K562 (cell line): Measurements from ENCODE around the gene RPL22L1. TPM values are rescaled to one million over a fixed set of nuclear protein-coding genes. Genes with fewer than 3 reads are reported as not detected.

ENCODE experiments used
- ATAC-seq: fragments of 200-7000 bp; cut with Tn5 transposase; 3 replicates; pipeline ENCODE4 v1.9.1; 2020; ENCODE audit warnings: moderate library complexity
- BruUV-seq: library from RNA; stranded (reverse); fragments of 400-500 nt; replicated peaks from 2 replicates; lab custom pipeline; 2021; lab: Mats Ljungman, UMichigan
- CTCF ChIA-PET: fragments of 300-600 bp; formaldehyde crosslinking; extraction: SDS; loops from one replicate; lab custom pipeline; 2021; ENCODE audit warnings: low intra/inter-chr PET ratio; lab: Yijun Ruan, JAX
- POLR2A ChIA-PET: fragments of 300-600, 350-650 bp; sonication (Branson Sonifier 250); formaldehyde crosslinking; extraction: SDS; loops from one replicate; lab custom pipeline; 2021; ENCODE audit warnings: antibody characterized with exemption, inconsistent platforms; lab: Yijun Ruan, JAX
- DNase-seq, 4 experiments: peaks; one replicate each; pipeline versions ENCODE4 v3.0.0 to v3.0.0-alpha.2; 2011 to 2018; ENCODE audit warnings: low spot score in 3 of 4, mixed read lengths in 3 of 4; ENCODE audit errors: extremely low read depth in 1 of 4
- FAIRE-seq: peaks from 2 replicates; lab custom pipeline; 2011; peaks lifted over from hg19 to GRCh38; lab: Jason Lieb, UNC
- H2AFZ ChIP-seq: 2 replicates; pipeline ENCODE4 v1.6.0; 2011; ENCODE audit warnings: low read depth, low read length, control low read depth, inconsistent platforms
- H3K27ac ChIP-seq: fragments of 200-600 bp; 3 replicates; pipeline ENCODE4 v1.8.0; 2011; ENCODE audit warnings: low read depth, mild to moderate bottlenecking, control low read depth, inconsistent platforms, low read length, moderate library complexity, mixed read lengths; ENCODE audit errors: extremely low read depth
- H3K27me3 ChIP-seq, 2 experiments: fragments of 300-600 bp in 1 of 2; 2 replicates in 1 of 2; 3 replicates in 1 of 2; pipeline versions ENCODE4 v1.6.0 to v1.8.0; 2011; ENCODE audit warnings: inconsistent platforms in 2 of 2, low read length in 2 of 2, mild to moderate bottlenecking in 1 of 2, mixed read lengths in 1 of 2, moderate library complexity in 1 of 2; ENCODE audit not compliant: control insufficient read depth in 2 of 2, insufficient read depth in 2 of 2
- H3K36me3 ChIP-seq: fragments of 300-600 bp; 3 replicates; pipeline ENCODE4 v1.8.0; 2011; ENCODE audit warnings: mild to moderate bottlenecking, low read length, inconsistent platforms; ENCODE audit not compliant: control insufficient read depth, insufficient read depth
- H3K4me1 ChIP-seq, 2 experiments: fragments of 200-600 bp in 1 of 2; replicated peaks in 1 of 2; 2 replicates in 1 of 2; 3 replicates in 1 of 2; pipeline versions ENCODE4 v1.5.1 to v1.8.0; 2011; ENCODE audit warnings: inconsistent platforms in 2 of 2, low read length in 2 of 2, mild to moderate bottlenecking in 1 of 2, mixed read lengths in 1 of 2, moderate library complexity in 1 of 2; ENCODE audit not compliant: control insufficient read depth in 2 of 2, insufficient read depth in 2 of 2
- H3K4me2 ChIP-seq: 2 replicates; pipeline ENCODE4 v1.6.1; 2011; ENCODE audit warnings: low read length, control low read depth, inconsistent platforms, mixed read lengths; ENCODE audit not compliant: insufficient read depth
- H3K4me3 ChIP-seq: fragments of 200-600 bp; sonication (generic), shearing (Covaris generic); 2 replicates; pipeline ENCODE4 v1.5.1; 2016; ENCODE audit warnings: control low read depth, inconsistent platforms
- H3K79me2 ChIP-seq: fragments of 200-600 bp; 3 replicates; pipeline ENCODE4 v1.8.0; 2011; ENCODE audit warnings: low read length, inconsistent platforms; ENCODE audit not compliant: control insufficient read depth, insufficient read depth
- H3K9ac ChIP-seq, 2 experiments: 2 replicates each; pipeline versions ENCODE4 v1.6.0 to v1.6.1; 2011; ENCODE audit warnings: low read depth in 2 of 2, low read length in 2 of 2, control low read depth in 1 of 2, inconsistent platforms in 1 of 2, mild to moderate bottlenecking in 1 of 2, mixed read lengths in 1 of 2; ENCODE audit not compliant: insufficient read depth in 1 of 2
- H3K9me1 ChIP-seq: one replicate; pipeline ENCODE4 v1.6.0; 2011; ENCODE audit warnings: inconsistent platforms, mild to moderate bottlenecking, low read length, moderate library complexity; ENCODE audit not compliant: control insufficient read depth, insufficient read depth
- H3K9me3 ChIP-seq: replicated peaks from 2 replicates; pipeline ENCODE4 v1.5.1; 2011; ENCODE audit warnings: low read depth, low read length, inconsistent platforms; ENCODE audit not compliant: control insufficient read depth, insufficient read depth
- H4K20me1 ChIP-seq: replicated peaks from 2 replicates; pipeline ENCODE4 v1.6.1; 2011; ENCODE audit warnings: low read length, inconsistent platforms, mixed read lengths; ENCODE audit not compliant: control insufficient read depth, insufficient read depth
- ETV1 ChIP-seq: fragments of 450-650 bp; conservative IDR thresholded peaks from 2 replicates; pipeline ENCODE4 v1.6.1; 2016; ENCODE audit warnings: missing genetic modification characterization, control low read depth, low read depth, missing compliant biosample characterization
- POLR2A ChIP-seq: fragments of 450-650 bp; conservative IDR thresholded peaks from 2 replicates; pipeline ENCODE4 v1.6.1; 2016
- SPI1 ChIP-seq: IDR thresholded peaks from 2 replicates; pipeline ENCODE4 v1.6.1; 2011; ENCODE audit warnings: low read depth, low read length, control low read depth, borderline replicate concordance
- SUPT5H ChIP-seq: fragments of 450-650 bp; IDR thresholded peaks from 2 replicates; pipeline ENCODE4 v1.6.1; 2016
- TGIF2 ChIP-seq: sonication (generic); formaldehyde crosslinking; IDR thresholded peaks from 2 replicates; pipeline ENCODE4 v1.8.1; 2022; ENCODE audit warnings: mild to moderate bottlenecking, missing genetic modification reagents, moderate library complexity
- ZC3H4 ChIP-seq: sonication (generic); formaldehyde crosslinking; IDR thresholded peaks from 2 replicates; pipeline ENCODE4 v1.9.0; 2021; ENCODE audit warnings: missing genetic modification reagents, borderline replicate concordance
- ZNF780A ChIP-seq: fragments of 250-450 bp; sonication (Bioruptor Pico); IDR thresholded peaks from 2 replicates; pipeline ENCODE4 v1.5.0; 2021; ENCODE audit warnings: mild to moderate bottlenecking
- WGBS: fragments of 100-300 bp; shearing (Covaris generic); methylation state at CpG from one replicate; pipeline ENCODE4 v1.1.6; 2016; ENCODE audit warnings: low coverage, mixed read lengths; ENCODE audit not compliant: insufficient coverage; ENCODE audit errors: missing lambda C conversion rate; 5-methylcytosine and 5-hydroxymethylcytosine counted together
- in situ Hi-C: fragments of 300-500 bp; cut with MboI; formaldehyde crosslinking; loops from 4 replicates; pipeline ENCODE4 v1.15.0; 2018; ENCODE audit warnings: inconsistent platforms, mixed read lengths
- intact Hi-C: fragments of 100-400 bp; cut with micrococcal nuclease; formaldehyde crosslinking; loops from 2 replicates; pipeline ENCODE4 v1.14.2; 2022
- polyA plus RNA-seq, 8 experiments: library from polyadenylated mRNA; depleted of rRNA in 4 of 8; stranded (reverse) in 5 of 8; unstranded in 3 of 8; fragments of >200 nt; fragmentation: Nextera tagmentation in 2 of 8; fragmentation: Illumina TruSeq in 1 of 8; extraction: Ambion mirVana in 2 of 8; extraction: Trizol in 1 of 8; gene quantifications; 2 replicates each; pipeline versions ENCODE4 v1.2.1 to v1.2.3, GENCODE V29; 2011 to 2014; ENCODE audit warnings: inconsistent platforms in 1 of 8, missing spikeins in 1 of 8
- total RNA-seq, 7 experiments: library from RNA; depleted of rRNA in 6 of 7; stranded (reverse); fragments of >200 nt in 6 of 7; fragmentation: Illumina TruSeq in 2 of 7; extraction: Trizol in 2 of 7; gene quantifications; 2 replicates each; pipeline versions ENCODE4 v1.2.1 to v1.2.3, GENCODE V29; 2011 to 2021; ENCODE audit warnings: low replicate concordance in 1 of 7
- TF ChIP-seq, protein P1 (sequence below): fragments of 450-650 bp; IDR thresholded peaks from 2 replicates; pipeline ENCODE4 v1.6.1; 2018; ENCODE audit not compliant: partially characterized antibody
- TF ChIP-seq, protein P2 (sequence below): fragments of 450-650 bp; formaldehyde crosslinking; conservative IDR thresholded peaks from 2 replicates; pipeline ENCODE4 v1.4.0; 2022; ENCODE audit warnings: mild to moderate bottlenecking, missing genetic modification characterization
- TF ChIP-seq, protein P3 (sequence below), 2 experiments: fragments of 450-650 bp in 1 of 2; IDR thresholded peaks; 2 replicates each; pipeline ENCODE4 v1.6.1; 2011 to 2017; ENCODE audit warnings: low read depth in 2 of 2, antibody characterized with exemption in 1 of 2, borderline replicate concordance in 1 of 2, low read length in 1 of 2, mild to moderate bottlenecking in 1 of 2, mixed read lengths in 1 of 2; ENCODE audit not compliant: control insufficient read depth in 1 of 2

The RPL22L1 gene
- total and polyA plus RNA-seq, 9 of the 15 experiments (the other 6 are each of a cell fraction or from before 2014, with no cell fraction given), result 53.9 to 198 (median 108) TPM

DNA sequence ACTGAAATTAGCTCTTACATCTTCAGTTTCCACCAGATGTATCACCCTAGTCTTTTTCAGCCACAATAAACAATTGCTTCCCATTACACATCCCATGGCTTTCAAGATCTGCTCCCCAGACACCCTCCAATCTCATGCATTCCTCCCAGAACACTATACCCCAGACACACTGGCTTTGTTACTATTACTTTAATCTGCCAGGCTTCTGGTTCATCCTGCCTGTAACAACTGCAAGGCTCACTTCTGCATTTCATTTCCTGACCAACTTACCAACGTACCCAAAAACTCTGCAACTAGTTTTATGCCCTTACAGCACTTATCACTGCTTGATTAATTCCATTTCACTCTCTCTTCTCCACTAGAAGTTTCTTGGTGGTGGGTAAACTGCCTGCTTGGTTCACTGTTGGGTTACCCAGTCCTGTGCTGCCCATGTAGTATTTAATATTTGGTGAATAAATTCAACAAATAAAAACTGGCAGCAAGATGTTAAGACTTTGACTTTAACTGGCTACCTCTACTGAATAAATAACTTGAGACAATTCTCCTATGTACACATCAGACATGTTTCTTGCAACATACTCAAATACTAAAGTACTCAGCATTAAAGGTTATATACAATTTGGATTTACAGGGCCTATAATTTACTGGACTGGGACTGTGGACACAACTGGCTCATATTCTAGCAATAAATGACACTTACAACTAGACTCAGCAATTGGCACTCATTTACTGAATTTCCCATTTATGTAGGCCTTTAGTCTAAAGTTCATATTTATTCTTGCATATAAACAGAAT lies 2.7 kb downstream of the RPL22L1 start:
- in situ Hi-C loops, result no loop called here
- no peak overlapping the region for H2AFZ ChIP-seq
- no peaks in the 10 kb centered on the region for H3K27me3 ChIP-seq
- H4K20me1 ChIP-seq, result peaks cover 9% of the 10 kb centered on the region
- H3K9me3 ChIP-seq, result no peaks in the 10 kb centered on the region
- 6% methylated on average over 1 of the region's 1 CpG for WGBS
- peaks cover 3 to 18% of the 10 kb centered on the region in 2 experiments; a peak in 3 of 5 replicates for H3K4me1 ChIP-seq
- peak overlapping the region in 1 of 2 experiments; percentile 98; a peak in 2 of 4 replicates for H3K9ac ChIP-seq
- intact Hi-C loops, result loop anchor here (10.0 kb wide), 1 partner anchor 87 kb away; no protein-coding TSS in a partner anchor
- peaks cover 37% of the 10 kb centered on the region for H3K36me3 ChIP-seq
- peak overlapping the region; percentile 66 for H3K4me3 ChIP-seq
- no TSS peak for BruUV-seq
- no peaks in the 10 kb centered on the region for H3K9me1 ChIP-seq
- POLR2A ChIA-PET, result interaction anchor here (1.6 to 4.2 kb wide), 3 partner anchors 13 to 453 kb away, joined by 3 to 43 read pairs (median 8); no protein-coding TSS in a partner anchor
- H3K4me2 ChIP-seq, result peak overlapping the region; percentile 64
- H3K79me2 ChIP-seq, result peaks cover 43% of the 10 kb centered on the region
- ATAC-seq (no peak), DNase-seq (no peak), FAIRE-seq (no peak)
- CTCF ChIA-PET, result no interaction called here
- H3K27ac ChIP-seq, result peak overlapping the region; percentile 96; the same call in 1 of the 3 replicates
- TF ChIP-seq POLR2A (peak; percentile 52; the same call in 1 of the 2 replicates), ETV1 (tag) (no peak), SUPT5H (peak; percentile 49), TGIF2 (CRISPR knock-in tag) (no peak), ZNF780A (CRISPR knock-in tag) (no peak), SPI1 (peak; percentile 34; the same call in 1 of the 2 replicates), ZC3H4 (no peak)
- TF ChIP-seq, protein P1, sequence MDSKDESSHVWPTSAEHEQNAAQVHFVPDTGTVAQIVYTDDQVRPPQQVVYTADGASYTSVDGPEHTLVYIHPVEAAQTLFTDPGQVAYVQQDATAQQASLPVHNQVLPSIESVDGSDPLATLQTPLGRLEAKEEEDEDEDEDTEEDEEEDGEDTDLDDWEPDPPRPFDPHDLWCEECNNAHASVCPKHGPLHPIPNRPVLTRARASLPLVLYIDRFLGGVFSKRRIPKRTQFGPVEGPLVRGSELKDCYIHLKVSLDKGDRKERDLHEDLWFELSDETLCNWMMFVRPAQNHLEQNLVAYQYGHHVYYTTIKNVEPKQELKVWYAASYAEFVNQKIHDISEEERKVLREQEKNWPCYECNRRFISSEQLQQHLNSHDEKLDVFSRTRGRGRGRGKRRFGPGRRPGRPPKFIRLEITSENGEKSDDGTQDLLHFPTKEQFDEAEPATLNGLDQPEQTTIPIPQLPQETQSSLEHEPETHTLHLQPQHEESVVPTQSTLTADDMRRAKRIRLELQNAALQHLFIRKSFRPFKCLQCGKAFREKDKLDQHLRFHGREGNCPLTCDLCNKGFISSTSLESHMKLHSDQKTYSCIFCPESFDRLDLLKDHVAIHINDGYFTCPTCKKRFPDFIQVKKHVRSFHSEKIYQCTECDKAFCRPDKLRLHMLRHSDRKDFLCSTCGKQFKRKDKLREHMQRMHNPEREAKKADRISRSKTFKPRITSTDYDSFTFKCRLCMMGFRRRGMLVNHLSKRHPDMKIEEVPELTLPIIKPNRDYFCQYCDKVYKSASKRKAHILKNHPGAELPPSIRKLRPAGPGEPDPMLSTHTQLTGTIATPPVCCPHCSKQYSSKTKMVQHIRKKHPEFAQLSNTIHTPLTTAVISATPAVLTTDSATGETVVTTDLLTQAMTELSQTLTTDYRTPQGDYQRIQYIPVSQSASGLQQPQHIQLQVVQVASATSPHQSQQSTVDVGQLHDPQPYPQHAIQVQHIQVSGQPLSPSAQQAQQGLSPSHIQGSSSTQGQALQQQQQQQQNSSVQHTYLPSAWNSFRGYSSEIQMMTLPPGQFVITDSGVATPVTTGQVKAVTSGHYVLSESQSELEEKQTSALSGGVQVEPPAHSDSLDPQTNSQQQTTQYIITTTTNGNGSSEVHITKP, result no peak
- TF ChIP-seq, protein P2, sequence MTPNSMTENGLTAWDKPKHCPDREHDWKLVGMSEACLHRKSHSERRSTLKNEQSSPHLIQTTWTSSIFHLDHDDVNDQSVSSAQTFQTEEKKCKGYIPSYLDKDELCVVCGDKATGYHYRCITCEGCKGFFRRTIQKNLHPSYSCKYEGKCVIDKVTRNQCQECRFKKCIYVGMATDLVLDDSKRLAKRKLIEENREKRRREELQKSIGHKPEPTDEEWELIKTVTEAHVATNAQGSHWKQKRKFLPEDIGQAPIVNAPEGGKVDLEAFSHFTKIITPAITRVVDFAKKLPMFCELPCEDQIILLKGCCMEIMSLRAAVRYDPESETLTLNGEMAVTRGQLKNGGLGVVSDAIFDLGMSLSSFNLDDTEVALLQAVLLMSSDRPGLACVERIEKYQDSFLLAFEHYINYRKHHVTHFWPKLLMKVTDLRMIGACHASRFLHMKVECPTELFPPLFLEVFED (CRISPR knock-in tag), result 0 out of 2 replicates have a peak, but pooled peaks have one; percentile 44
- TF ChIP-seq, protein P3, sequence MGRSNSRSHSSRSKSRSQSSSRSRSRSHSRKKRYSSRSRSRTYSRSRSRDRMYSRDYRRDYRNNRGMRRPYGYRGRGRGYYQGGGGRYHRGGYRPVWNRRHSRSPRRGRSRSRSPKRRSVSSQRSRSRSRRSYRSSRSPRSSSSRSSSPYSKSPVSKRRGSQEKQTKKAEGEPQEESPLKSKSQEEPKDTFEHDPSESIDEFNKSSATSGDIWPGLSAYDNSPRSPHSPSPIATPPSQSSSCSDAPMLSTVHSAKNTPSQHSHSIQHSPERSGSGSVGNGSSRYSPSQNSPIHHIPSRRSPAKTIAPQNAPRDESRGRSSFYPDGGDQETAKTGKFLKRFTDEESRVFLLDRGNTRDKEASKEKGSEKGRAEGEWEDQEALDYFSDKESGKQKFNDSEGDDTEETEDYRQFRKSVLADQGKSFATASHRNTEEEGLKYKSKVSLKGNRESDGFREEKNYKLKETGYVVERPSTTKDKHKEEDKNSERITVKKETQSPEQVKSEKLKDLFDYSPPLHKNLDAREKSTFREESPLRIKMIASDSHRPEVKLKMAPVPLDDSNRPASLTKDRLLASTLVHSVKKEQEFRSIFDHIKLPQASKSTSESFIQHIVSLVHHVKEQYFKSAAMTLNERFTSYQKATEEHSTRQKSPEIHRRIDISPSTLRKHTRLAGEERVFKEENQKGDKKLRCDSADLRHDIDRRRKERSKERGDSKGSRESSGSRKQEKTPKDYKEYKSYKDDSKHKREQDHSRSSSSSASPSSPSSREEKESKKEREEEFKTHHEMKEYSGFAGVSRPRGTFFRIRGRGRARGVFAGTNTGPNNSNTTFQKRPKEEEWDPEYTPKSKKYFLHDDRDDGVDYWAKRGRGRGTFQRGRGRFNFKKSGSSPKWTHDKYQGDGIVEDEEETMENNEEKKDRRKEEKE (IDR thresholded peaks at IDR 0.05; ENCODE audit: borderline replicate concordance in 1 of 2, control insufficient read depth in 1 of 2, low read depth in 2 of 2, low read length in 1 of 2), result peak in 1 of 2 experiments; percentile 58; a peak in 1 of 4 replicates
